Activated naive CD4-positive, alpha-beta T cell treated with anti-CD3 and anti-CD28 coated beads for 36 hours (primary cell): ENCODE results near the gene RAB40A. TPM values are rescaled to one million over a fixed set of nuclear protein-coding genes. Genes with fewer than 3 reads are reported as not detected.
"Not testable (repeated sequence)": the region's sequence is repeated elsewhere in the genome, so short reads cannot be mapped to it uniquely, and the experiment has no call there.

Source experiments
- CTCF ChIA-PET: fragments of 350-600 bp; sonication (Branson Sonifier 250); formaldehyde crosslinking; loops from one replicate; lab custom pipeline; 2021; ENCODE audit warnings: antibody characterized with exemption; lab: Charles Lee
- DNase-seq: peaks from one replicate; pipeline ENCODE4 v3.0.0-alpha.2; 2020
- H3K27ac Mint-ChIP-seq: one replicate; pipeline ENCODE4 v1.8.0; 2021; ENCODE audit warnings: mild to moderate bottlenecking, mixed read lengths
- H3K27me3 Mint-ChIP-seq: one replicate; pipeline ENCODE4 v1.8.0; 2021; ENCODE audit warnings: low read depth, mixed read lengths
- H3K36me3 Mint-ChIP-seq: one replicate; pipeline ENCODE4 v1.8.0; 2021; ENCODE audit warnings: low read depth, mixed read lengths
- H3K4me1 Mint-ChIP-seq: one replicate; pipeline ENCODE4 v1.8.0; 2021; ENCODE audit warnings: low read depth, mixed read lengths
- H3K4me3 Mint-ChIP-seq: one replicate; pipeline ENCODE4 v1.8.0; 2021; ENCODE audit warnings: mild to moderate bottlenecking, moderate library complexity, mixed read lengths
- H3K9me3 Mint-ChIP-seq: one replicate; pipeline ENCODE4 v1.8.0; 2021; ENCODE audit warnings: mixed read lengths
- intact Hi-C: fragments of 100-400 bp; cut with micrococcal nuclease; formaldehyde crosslinking; loops from one replicate; pipeline ENCODE4 v1.15.1; 2023
- total RNA-seq, 2 experiments: library from RNA; stranded (reverse); gene quantifications; one replicate each; pipeline ENCODE4 v1.2.3, GENCODE V29; 2021

The RAB40A gene
- total RNA-seq, 2 experiments from 2014 or later: 0.07 TPM; not detected in 1

DNA sequence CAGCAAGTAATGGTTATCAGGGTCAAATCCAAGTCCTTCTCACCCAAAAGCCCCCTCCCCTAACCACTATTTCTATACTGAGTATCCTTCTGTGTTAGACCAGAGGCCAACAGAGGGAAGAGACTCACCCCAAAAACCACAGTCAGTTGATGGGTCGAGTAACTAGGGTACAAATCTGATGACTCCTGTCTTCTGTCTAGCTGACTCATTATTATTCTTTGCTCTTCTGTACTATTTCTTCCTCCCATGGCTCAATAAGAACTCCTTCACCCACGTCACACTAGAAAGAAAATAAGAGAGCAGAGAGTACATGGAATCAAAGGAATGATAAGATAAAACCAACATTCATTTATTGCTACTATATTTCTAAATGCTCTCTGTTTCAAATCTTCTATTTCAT lies 2.0 kb downstream of the RAB40A start:
- CTCF ChIA-PET: no interaction called here
- intact Hi-C loops: no loop called here

GRCh38 chrX:103513476-103514108 lies 5.7 kb downstream of the RAB40A start:
- Mint-ChIP-seq H3K27ac (no peak overlapping the region), H3K27me3 (no peaks in the 10 kb centered on the region), H3K36me3 (no peaks in the 10 kb centered on the region), H3K9me3 (no peaks in the 10 kb centered on the region), H3K4me3 (no peak overlapping the region), H3K4me1 (no peaks in the 10 kb centered on the region)
- CTCF ChIA-PET: no interaction called here
- intact Hi-C loops: no loop called here
- no peak for DNase-seq

More for the DNA sequence above, 2.0 kb downstream of the RAB40A start:
- no peaks in the 10 kb centered on the region for H3K9me3 Mint-ChIP-seq
- H3K27ac Mint-ChIP-seq: no peak overlapping the region
- H3K36me3 Mint-ChIP-seq: no peaks in the 10 kb centered on the region
- no peaks in the 10 kb centered on the region for H3K4me1 Mint-ChIP-seq
- H3K4me3 Mint-ChIP-seq: no peak overlapping the region
- no peak for DNase-seq
- H3K27me3 Mint-ChIP-seq: no peaks in the 10 kb centered on the region

DNA sequence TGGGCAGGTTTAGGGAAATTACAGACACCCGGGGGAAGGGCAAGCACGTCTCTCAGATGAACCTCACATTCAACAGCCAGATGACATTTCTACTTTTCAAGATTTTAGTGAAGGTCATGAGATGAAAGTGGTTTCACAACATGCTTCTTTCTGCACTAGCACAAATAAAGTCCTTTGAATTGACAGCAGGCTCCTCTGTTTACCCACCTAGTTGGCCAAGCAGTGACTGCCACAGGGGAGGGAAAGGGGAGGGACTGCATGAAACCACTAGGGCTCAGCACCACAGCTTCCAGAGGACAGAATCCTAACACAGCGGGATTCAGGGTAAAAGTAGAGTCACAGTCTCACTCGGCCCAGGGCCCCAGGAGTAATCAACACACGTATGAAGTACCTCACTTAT lies 6.2 kb downstream of the RAB40A start:
- intact Hi-C loops: no loop called here
- Mint-ChIP-seq H3K4me1 (no peaks in the 10 kb centered on the region), H3K9me3 (no peaks in the 10 kb centered on the region), H3K27me3 (no peaks in the 10 kb centered on the region), H3K36me3 (no peaks in the 10 kb centered on the region), H3K27ac (no peak overlapping the region), H3K4me3 (no peak overlapping the region)
- CTCF ChIA-PET: no interaction called here
- DNase-seq: no peak

GRCh38 chrX:103510031-103510430 lies 9.3 kb downstream of the RAB40A start:
- no peak overlapping the region for H3K27ac Mint-ChIP-seq
- H3K4me1 Mint-ChIP-seq: no peaks in the 10 kb centered on the region
- no peaks in the 10 kb centered on the region for H3K27me3 Mint-ChIP-seq
- H3K9me3 Mint-ChIP-seq: no peaks in the 10 kb centered on the region
- no peak for DNase-seq
- CTCF ChIA-PET: no interaction called here
- intact Hi-C loops: no loop called here
- no peaks in the 10 kb centered on the region for H3K36me3 Mint-ChIP-seq
- no peak overlapping the region for H3K4me3 Mint-ChIP-seq

GRCh38 chrX:103503853-103504207 lies 15.5 kb downstream of the RAB40A start:
- no peaks in the 10 kb centered on the region for H3K4me1 Mint-ChIP-seq
- no peak overlapping the region for H3K27ac Mint-ChIP-seq
- no peaks in the 10 kb centered on the region for H3K9me3 Mint-ChIP-seq
- CTCF ChIA-PET: no interaction called here
- H3K4me3 Mint-ChIP-seq: no peak overlapping the region
- intact Hi-C loops: no loop called here
- H3K27me3 Mint-ChIP-seq: no peaks in the 10 kb centered on the region
- H3K36me3 Mint-ChIP-seq: no peaks in the 10 kb centered on the region
- DNase-seq: no peak

DNA sequence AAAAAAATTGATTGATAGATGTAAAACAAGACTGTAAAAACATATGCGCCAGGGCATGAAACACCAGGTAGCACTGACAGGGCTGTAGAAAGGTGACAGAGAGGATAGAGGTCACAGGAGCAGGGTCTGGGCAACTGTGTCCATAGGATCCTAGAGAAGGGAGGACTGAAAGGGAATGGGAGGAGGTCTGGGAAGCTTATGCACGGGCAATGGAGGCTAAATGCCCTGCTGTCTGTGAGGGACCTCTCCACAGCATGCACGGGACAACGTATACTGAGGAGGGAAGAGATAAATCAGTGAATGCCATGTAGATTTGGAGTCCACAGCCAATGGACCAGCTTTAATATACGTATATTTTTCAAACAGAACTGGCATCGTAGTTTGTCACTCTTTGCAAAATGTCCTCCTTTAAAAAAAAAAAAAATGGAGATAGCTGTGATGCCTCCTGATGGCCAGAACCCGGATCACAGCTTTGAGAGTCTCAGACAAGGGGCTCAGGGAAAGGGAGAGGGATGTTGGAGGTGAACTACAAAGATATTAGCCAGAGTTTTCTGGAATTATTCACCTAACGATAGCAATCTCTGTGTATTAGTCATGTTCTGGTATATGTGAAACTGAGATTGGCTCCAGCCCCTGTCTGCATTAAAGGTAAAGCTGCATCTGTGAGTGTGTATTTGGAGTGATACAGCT lies 16.0 kb downstream of the RAB40A start:
- intact Hi-C loops: no loop called here
- Mint-ChIP-seq H3K36me3 (no peaks in the 10 kb centered on the region), H3K27ac (no peak overlapping the region), H3K9me3 (no peaks in the 10 kb centered on the region), H3K27me3 (no peaks in the 10 kb centered on the region), H3K4me3 (no peak overlapping the region), H3K4me1 (no peaks in the 10 kb centered on the region)
- no peak for DNase-seq
- CTCF ChIA-PET: no interaction called here

DNA sequence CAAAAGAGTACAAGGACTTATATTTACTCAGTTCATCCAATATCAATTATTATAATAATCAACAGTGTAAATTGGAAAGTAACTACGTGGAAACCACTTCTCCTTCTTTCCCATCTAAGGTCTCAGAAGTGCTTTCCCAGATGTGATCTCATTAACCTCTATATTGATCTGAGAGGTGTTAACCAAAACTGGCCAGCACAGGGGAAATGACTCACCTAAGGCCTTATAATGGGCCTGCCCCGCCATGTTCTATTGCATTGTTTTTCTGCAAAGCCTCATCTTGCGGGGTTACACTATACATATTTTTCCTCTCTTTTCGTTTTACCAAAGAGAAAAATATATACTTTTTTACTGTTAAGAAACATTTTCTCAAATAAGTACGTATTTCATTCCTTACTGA lies 20.5 kb downstream of the RAB40A start:
- no peak overlapping the region for H3K4me3 Mint-ChIP-seq
- no peaks in the 10 kb centered on the region for H3K9me3 Mint-ChIP-seq
- CTCF ChIA-PET: no interaction called here
- DNase-seq: no peak
- H3K27me3 Mint-ChIP-seq: peaks cover 2% of the 10 kb centered on the region
- H3K36me3 Mint-ChIP-seq: no peaks in the 10 kb centered on the region
- intact Hi-C loops: no loop called here
- no peaks in the 10 kb centered on the region for H3K4me1 Mint-ChIP-seq
- H3K27ac Mint-ChIP-seq: no peak overlapping the region

DNA sequence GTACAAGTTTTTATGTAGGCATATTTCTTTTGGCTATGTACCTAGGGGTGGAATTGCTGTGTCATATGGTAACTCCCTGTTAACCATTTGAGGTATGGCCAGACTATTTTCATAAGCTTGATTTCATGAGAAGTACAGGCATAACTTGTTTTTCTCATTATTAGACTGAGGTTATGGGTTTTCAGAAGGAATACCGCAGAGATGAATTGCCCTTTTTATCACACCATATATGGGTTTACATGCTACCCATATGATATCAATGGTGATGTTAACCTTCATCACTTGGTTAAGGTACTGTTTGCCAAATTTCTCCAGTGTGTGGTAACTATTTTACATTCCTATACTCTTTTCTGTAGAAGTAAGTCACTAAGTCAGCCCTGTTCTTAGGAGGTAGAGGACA lies 23.5 kb downstream of the RAB40A start:
- CTCF ChIA-PET: no interaction called here
- intact Hi-C loops: no loop called here
- no peaks in the 10 kb centered on the region for H3K4me1 Mint-ChIP-seq
- peaks cover 2% of the 10 kb centered on the region for H3K27me3 Mint-ChIP-seq
- H3K4me3 Mint-ChIP-seq: no peak overlapping the region
- H3K9me3 Mint-ChIP-seq: no peaks in the 10 kb centered on the region
- H3K27ac Mint-ChIP-seq: no peak overlapping the region
- no peak for DNase-seq
- H3K36me3 Mint-ChIP-seq: no peaks in the 10 kb centered on the region

GRCh38 chrX:103493578-103493977 lies 25.7 kb downstream of the RAB40A start:
- H3K9me3 Mint-ChIP-seq, H3K4me3 Mint-ChIP-seq, H3K27me3 Mint-ChIP-seq, H3K4me1 Mint-ChIP-seq, CTCF ChIA-PET, H3K36me3 Mint-ChIP-seq, DNase-seq, intact Hi-C loops, H3K27ac Mint-ChIP-seq: not testable (repeated sequence)

DNA sequence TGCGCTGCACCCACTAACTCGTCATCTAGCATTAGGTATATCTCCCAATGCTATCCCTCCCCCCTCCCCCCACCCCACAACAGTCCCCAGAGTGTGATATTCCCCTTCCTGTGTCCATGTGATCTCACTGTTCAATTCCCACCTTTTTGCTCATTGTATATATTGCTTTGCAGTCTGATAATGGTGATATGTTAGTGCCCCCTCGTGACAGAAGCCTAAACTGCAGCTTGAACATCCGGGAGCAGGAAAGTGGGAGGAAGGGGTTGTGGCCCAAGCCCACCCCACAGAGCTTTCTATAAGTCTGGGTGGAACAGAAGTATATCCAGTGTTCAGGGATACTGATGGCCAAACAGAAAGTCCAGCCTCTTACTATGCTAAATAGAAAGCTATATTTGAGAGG lies 29.6 kb downstream of the RAB40A start:
- DNase-seq: peak; percentile 58
- H3K4me3 Mint-ChIP-seq, H3K27me3 Mint-ChIP-seq, H3K36me3 Mint-ChIP-seq, H3K27ac Mint-ChIP-seq, H3K9me3 Mint-ChIP-seq, H3K4me1 Mint-ChIP-seq: not testable (repeated sequence)
- intact Hi-C loops: loop anchor here (1.0 kb wide), 1 partner anchor 278 kb away; no protein-coding TSS in a partner anchor
- CTCF ChIA-PET: interaction anchor here (0.6 to 1.8 kb wide), 13 partner anchors 11 to 539 kb away, joined by 3 to 7 read pairs (median 4); no protein-coding TSS in a partner anchor

GRCh38 chrX:103488794-103489193 lies 30.5 kb downstream of the RAB40A start:
- no peaks in the 10 kb centered on the region for H3K36me3 Mint-ChIP-seq
- H3K27ac Mint-ChIP-seq: no peak overlapping the region
- CTCF ChIA-PET: interaction anchor here (0.6 kb wide), 3 partner anchors 125 to 265 kb away, joined by 3 read pairs; no protein-coding TSS in a partner anchor
- no peaks in the 10 kb centered on the region for H3K4me1 Mint-ChIP-seq
- no peaks in the 10 kb centered on the region for H3K9me3 Mint-ChIP-seq
- no peak for DNase-seq
- no peaks in the 10 kb centered on the region for H3K27me3 Mint-ChIP-seq
- intact Hi-C loops: loop anchor here (1.0 kb wide), 1 partner anchor 277 kb away; no protein-coding TSS in a partner anchor
- no peak overlapping the region for H3K4me3 Mint-ChIP-seq

DNA sequence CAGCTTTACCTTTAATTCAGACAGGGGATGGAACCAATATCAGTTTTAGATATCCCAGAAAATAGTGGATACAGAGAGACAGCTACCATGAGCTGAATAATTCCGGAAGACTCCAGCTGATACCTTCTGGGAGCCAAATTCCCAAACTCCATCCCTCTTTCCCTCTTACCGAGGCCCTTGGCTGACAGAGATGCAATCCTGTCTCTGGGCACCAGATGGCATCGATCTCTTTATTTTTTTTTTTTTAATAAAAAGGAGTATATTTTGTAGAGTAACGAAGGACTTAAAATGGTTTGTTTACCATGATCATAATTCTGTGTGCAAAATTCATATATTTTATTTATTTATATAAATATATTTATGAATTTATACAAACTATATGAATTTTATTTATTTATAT lies 31.0 kb downstream of the RAB40A start:
- Mint-ChIP-seq H3K4me1 (no peaks in the 10 kb centered on the region), H3K27ac (no peak overlapping the region), H3K27me3 (no peaks in the 10 kb centered on the region), H3K9me3 (no peaks in the 10 kb centered on the region), H3K4me3 (no peak overlapping the region), H3K36me3 (no peaks in the 10 kb centered on the region)
- CTCF ChIA-PET: interaction anchor here (0.6 to 1.2 kb wide), 3 partner anchors 23 to 360 kb away, joined by 3 to 4 read pairs (median 4); no protein-coding TSS in a partner anchor
- no peak for DNase-seq
- intact Hi-C loops: no loop called here

DNA sequence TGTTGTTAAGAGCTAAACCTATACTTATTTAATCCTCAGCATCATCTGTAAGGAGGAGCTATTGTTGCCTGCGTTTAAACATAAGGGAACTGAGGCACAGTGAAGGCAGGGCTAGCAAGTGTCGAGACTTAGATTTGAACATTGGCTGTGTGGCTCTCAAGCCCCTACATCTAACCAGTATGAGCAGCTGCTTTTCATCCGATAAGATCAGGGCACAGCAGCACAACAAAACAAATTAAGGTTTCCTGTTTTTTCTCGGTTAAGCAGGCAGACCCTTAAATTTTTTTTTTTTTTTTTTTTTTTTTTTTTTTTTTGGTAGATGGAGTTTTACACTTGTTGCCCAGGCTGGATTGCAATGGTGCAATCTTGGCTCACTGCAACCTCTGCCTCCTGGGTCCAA lies 35.6 kb downstream of the RAB40A start:
- Mint-ChIP-seq H3K27me3 (no peaks in the 10 kb centered on the region), H3K4me1 (no peaks in the 10 kb centered on the region), H3K27ac (no peak overlapping the region), H3K9me3 (no peaks in the 10 kb centered on the region), H3K36me3 (no peaks in the 10 kb centered on the region), H3K4me3 (no peak overlapping the region)
- no peak for DNase-seq
- intact Hi-C loops: no loop called here
- CTCF ChIA-PET: no interaction called here
